ENCODE data around the gene OBSL1.
A peak's percentile ranks its signal among the peaks of the same experiment; 100 is the strongest.

DNA sequence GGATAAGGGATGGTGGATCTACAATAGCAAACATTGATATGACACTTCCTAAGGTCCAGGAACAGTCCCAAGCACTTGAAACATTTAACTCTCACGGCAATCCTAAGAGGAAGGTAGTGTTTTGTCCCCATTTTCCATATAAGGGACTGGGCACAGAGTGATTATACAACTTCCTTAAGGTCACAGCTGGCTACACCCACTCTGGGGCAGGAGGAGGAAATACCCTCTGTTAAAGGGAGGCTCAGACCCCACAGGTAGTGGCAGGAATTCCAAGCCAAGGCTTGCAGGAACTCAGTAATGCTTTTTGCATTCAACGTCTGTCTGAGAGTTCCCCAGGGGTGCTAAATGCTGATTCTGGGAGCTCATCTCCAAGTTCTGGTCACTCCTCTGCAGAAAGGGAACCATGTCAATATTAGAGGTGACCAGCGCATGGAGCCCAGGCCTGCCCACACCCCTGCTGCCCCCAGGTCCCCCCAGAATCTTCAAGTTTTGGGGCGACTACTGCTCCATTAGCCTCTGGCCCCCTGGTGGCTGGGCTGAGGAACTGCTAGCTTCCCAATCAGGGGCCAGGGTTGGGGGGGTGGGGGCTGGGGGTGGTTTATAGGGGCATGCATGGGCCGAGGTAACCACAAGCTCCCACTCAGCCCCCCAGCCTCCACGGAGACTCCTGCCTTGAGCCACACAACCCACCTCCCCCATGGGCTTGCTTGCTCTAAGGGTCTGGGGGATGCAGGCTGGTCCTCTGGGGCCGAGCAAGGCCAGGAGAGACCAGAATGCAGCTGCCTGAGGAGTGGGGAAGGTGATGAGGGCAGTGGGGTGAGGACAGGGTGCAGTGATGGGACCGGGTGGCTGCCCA, 11.1 kb downstream of the OBSL1 start:
- TF ChIP-seq, protein P1, sequence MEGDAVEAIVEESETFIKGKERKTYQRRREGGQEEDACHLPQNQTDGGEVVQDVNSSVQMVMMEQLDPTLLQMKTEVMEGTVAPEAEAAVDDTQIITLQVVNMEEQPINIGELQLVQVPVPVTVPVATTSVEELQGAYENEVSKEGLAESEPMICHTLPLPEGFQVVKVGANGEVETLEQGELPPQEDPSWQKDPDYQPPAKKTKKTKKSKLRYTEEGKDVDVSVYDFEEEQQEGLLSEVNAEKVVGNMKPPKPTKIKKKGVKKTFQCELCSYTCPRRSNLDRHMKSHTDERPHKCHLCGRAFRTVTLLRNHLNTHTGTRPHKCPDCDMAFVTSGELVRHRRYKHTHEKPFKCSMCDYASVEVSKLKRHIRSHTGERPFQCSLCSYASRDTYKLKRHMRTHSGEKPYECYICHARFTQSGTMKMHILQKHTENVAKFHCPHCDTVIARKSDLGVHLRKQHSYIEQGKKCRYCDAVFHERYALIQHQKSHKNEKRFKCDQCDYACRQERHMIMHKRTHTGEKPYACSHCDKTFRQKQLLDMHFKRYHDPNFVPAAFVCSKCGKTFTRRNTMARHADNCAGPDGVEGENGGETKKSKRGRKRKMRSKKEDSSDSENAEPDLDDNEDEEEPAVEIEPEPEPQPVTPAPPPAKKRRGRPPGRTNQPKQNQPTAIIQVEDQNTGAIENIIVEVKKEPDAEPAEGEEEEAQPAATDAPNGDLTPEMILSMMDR (IDR thresholded peaks at IDR 0.05) = peak; percentile 89
- TF ChIP-seq ZFX (IDR thresholded peaks at IDR 0.05; ENCODE audit: borderline replicate concordance) = no peak
